Uterus (tissue), 4 donors: ENCODE measurements around the gene NKAPD1. TPM values are rescaled to one million over a fixed set of nuclear protein-coding genes. Genes with fewer than 3 reads are reported as not detected.
"Not testable (repeated sequence)": the region's sequence is repeated elsewhere in the genome, so short reads cannot be mapped to it uniquely, and the experiment has no call there.

Experiments used
- DNase-seq, 2 donors: peaks; one replicate each; pipeline ENCODE4 v3.0.0-alpha.2; 2019 to 2020
- H3K27ac ChIP-seq, 2 donors: fragments of 200-600 bp; sonication (generic); 1 replicate in 1 of 2; 2 replicates in 1 of 2; pipeline ENCODE4 v1.5.1; 2016 to 2018
- H3K27me3 ChIP-seq, 2 donors: fragments of 200-600 bp; sonication (generic); one replicate each; pipeline ENCODE4 v1.5.1; 2018 to 2019; ENCODE audit warnings: control low read depth in 1 of 2
- H3K36me3 ChIP-seq, 2 donors: fragments of 200-600 bp; sonication (generic); one replicate each; pipeline ENCODE4 v1.5.1; 2019; ENCODE audit warnings: control low read depth in 1 of 2
- H3K4me1 ChIP-seq, 2 donors: fragments of 200-600 bp; sonication (generic); one replicate each; pipeline ENCODE4 v1.5.1; 2018 to 2019; ENCODE audit warnings: control low read depth in 1 of 2
- H3K4me3 ChIP-seq, 2 donors: fragments of 200-600 bp; sonication (generic); 1 replicate in 1 of 2; 2 replicates in 1 of 2; pipeline ENCODE4 v1.5.1; 2018 to 2019; ENCODE audit warnings: mild to moderate bottlenecking in 1 of 2
- H3K9me3 ChIP-seq, 2 donors: fragments of 200-600 bp; sonication (generic); one replicate each; pipeline ENCODE4 v1.5.1; 2019; ENCODE audit warnings: control low read depth in 1 of 2
- CTCF ChIP-seq, 4 experiments: fragments of 200-600 bp in 2 of 4; fragments of 450-650 bp in 2 of 4; sonication (generic) in 2 of 4; IDR thresholded peaks; one replicate each; pipeline ENCODE4 v1.5.1; 2016 to 2019; ENCODE audit warnings: antibody characterized with exemption in 4 of 4, mild to moderate bottlenecking in 2 of 4, moderate library complexity in 1 of 4
- POLR2A ChIP-seq, 2 donors: fragments of 450-650 bp; IDR thresholded peaks; one replicate each; pipeline ENCODE4 v1.6.1; 2016; ENCODE audit warnings: antibody characterized with exemption in 2 of 2, mild to moderate bottlenecking in 1 of 2, moderate library complexity in 1 of 2
- intact Hi-C: fragments of 100-400 bp; cut with DNase I; formaldehyde crosslinking; loops from one replicate; pipeline ENCODE4 v1.15.1; 2023; ENCODE audit warnings: low total_unique reads
- total RNA-seq, 4 donors: library from RNA; depleted of rRNA in 3 of 4; stranded (reverse); fragments of >200 nt in 3 of 4; gene quantifications; one replicate each; pipeline versions ENCODE4 v1.1.0 to v1.2.4, GENCODE V29; 2014 to 2023
- donor health status: DM: yes; HTN: yes; CAD: no.

NKAPD1 gene
- total RNA-seq, 4 donors from 2014 or later = 2.3 to 32.9 (median 14.3) TPM

- H3K27ac ChIP-seq = peak overlapping the region; percentile 76 to 83
- TF ChIP-seq CTCF (IDR thresholded peaks at IDR 0.05) = no peak
- no peak for TF ChIP-seq POLR2A (IDR thresholded peaks at IDR 0.05)
- no peak for DNase-seq
- no peaks in the 10 kb centered on the region for H3K36me3 ChIP-seq
- H3K27me3 ChIP-seq = no peaks in the 10 kb centered on the region
- H3K4me3 ChIP-seq = peak overlapping the region; percentile 75 to 93
- peaks cover 0 to 4% of the 10 kb centered on the region in 2 donors for H3K4me1 ChIP-seq
- no peaks in the 10 kb centered on the region for H3K9me3 ChIP-seq
- intact Hi-C loops = loop anchor here (10.0 kb wide), 1 partner anchor 212 kb away; the partner anchor contains the start of genes ALG9, CFAP68 and FDXACB1
These were observed 13.1 kb downstream of the NKAPD1 start for GRCh38 chr11:112087212-112087611.

- DNase-seq, H3K27ac ChIP-seq, H3K4me3 ChIP-seq, H3K27me3 ChIP-seq, H3K36me3 ChIP-seq, intact Hi-C loops, H3K4me1 ChIP-seq, H3K9me3 ChIP-seq: not testable (repeated sequence)
These were observed 21.2 kb downstream of the NKAPD1 start for GRCh38 chr11:112095302-112095701.

- H3K4me3 ChIP-seq = no peak overlapping the region
- no peak for TF ChIP-seq POLR2A (IDR thresholded peaks at IDR 0.05)
- no peak for TF ChIP-seq CTCF (IDR thresholded peaks at IDR 0.05)
- H3K36me3 ChIP-seq = no peaks in the 10 kb centered on the region
- H3K9me3 ChIP-seq = no peaks in the 10 kb centered on the region
- intact Hi-C loops = no loop called here
- no peak for DNase-seq
- no peak overlapping the region for H3K27ac ChIP-seq
- no peaks in the 10 kb centered on the region for H3K27me3 ChIP-seq
- H3K4me1 ChIP-seq = no peaks in the 10 kb centered on the region
These were observed 22.1 kb downstream of the NKAPD1 start for GRCh38 chr11:112096194-112096593.

GRCh38 chr11:112097734-112098528 lies 23.8 kb downstream of the NKAPD1 start:
- H3K4me3 ChIP-seq = no peak overlapping the region
- no peak for DNase-seq
- no peaks in the 10 kb centered on the region for H3K27me3 ChIP-seq
- no peaks in the 10 kb centered on the region for H3K4me1 ChIP-seq
- intact Hi-C loops = no loop called here
- H3K27ac ChIP-seq = no peak overlapping the region
- no peaks in the 10 kb centered on the region for H3K36me3 ChIP-seq
- no peak for TF ChIP-seq CTCF (IDR thresholded peaks at IDR 0.05)
- TF ChIP-seq POLR2A (IDR thresholded peaks at IDR 0.05) = no peak
- no peaks in the 10 kb centered on the region for H3K9me3 ChIP-seq

GRCh38 chr11:112100462-112100861 lies 26.4 kb downstream of the NKAPD1 start:
- intact Hi-C loops = no loop called here
- DNase-seq = no peak
- no peaks in the 10 kb centered on the region for H3K27me3 ChIP-seq
- no peak for TF ChIP-seq POLR2A (IDR thresholded peaks at IDR 0.05)
- no peaks in the 10 kb centered on the region for H3K4me1 ChIP-seq
- H3K36me3 ChIP-seq = no peaks in the 10 kb centered on the region
- no peak overlapping the region for H3K27ac ChIP-seq
- no peaks in the 10 kb centered on the region for H3K9me3 ChIP-seq
- H3K4me3 ChIP-seq = no peak overlapping the region

GRCh38 chr11:112103446-112103845 lies 29.3 kb downstream of the NKAPD1 start:
- H3K4me1 ChIP-seq = no peaks in the 10 kb centered on the region
- intact Hi-C loops = no loop called here
- no peaks in the 10 kb centered on the region for H3K36me3 ChIP-seq
- no peaks in the 10 kb centered on the region for H3K9me3 ChIP-seq
- H3K27me3 ChIP-seq = no peaks in the 10 kb centered on the region
- TF ChIP-seq POLR2A (IDR thresholded peaks at IDR 0.05) (no peak), CTCF (IDR thresholded peaks at IDR 0.05) (no peak)
- H3K4me3 ChIP-seq = no peak overlapping the region
- no peak overlapping the region for H3K27ac ChIP-seq
- DNase-seq = no peak
